ENCODE results near the gene EXT2.

Gene EXT2

DNA sequence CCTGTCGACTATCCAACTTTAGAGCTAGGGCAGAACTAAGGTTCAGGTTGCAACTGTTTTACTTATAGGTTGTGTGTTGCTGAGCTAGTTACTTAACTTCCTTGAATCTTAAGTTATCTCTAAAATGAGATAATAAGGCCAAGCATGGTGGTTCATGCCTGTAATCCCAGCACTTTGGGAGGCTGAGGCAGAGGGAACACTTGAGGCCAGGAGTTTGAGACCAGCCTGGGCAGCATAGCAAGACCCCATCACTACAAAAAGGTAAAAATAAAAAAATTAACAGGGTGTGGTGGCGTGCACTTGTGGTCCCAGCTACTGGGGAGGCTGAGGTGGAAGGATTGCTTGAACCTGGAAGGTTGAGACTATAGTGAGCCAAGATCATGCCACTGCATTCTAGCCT, 27.3 kb upstream of the EXT2 start:
- no peaks in the 10 kb centered on the region for H3K27me3 ChIP-seq (ENCODE audit: insufficient read depth, low read depth)
- no peaks in the 10 kb centered on the region for H3K36me3 ChIP-seq (ENCODE audit: insufficient read depth)
- no peaks in the 10 kb centered on the region for H3K4me1 ChIP-seq (ENCODE audit: low read depth, poor library complexity, severe bottlenecking)
- TF ChIP-seq, protein P1, sequence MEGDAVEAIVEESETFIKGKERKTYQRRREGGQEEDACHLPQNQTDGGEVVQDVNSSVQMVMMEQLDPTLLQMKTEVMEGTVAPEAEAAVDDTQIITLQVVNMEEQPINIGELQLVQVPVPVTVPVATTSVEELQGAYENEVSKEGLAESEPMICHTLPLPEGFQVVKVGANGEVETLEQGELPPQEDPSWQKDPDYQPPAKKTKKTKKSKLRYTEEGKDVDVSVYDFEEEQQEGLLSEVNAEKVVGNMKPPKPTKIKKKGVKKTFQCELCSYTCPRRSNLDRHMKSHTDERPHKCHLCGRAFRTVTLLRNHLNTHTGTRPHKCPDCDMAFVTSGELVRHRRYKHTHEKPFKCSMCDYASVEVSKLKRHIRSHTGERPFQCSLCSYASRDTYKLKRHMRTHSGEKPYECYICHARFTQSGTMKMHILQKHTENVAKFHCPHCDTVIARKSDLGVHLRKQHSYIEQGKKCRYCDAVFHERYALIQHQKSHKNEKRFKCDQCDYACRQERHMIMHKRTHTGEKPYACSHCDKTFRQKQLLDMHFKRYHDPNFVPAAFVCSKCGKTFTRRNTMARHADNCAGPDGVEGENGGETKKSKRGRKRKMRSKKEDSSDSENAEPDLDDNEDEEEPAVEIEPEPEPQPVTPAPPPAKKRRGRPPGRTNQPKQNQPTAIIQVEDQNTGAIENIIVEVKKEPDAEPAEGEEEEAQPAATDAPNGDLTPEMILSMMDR (conservative IDR thresholded peaks at IDR 0.05; ENCODE audit: low read depth, low read length): no peak
- H3K4me3 ChIP-seq (IDR thresholded peaks at IDR 0.05; ENCODE audit: insufficient read depth, low read depth, low read length): no peak overlapping the region
- no peaks in the 10 kb centered on the region for H3K79me2 ChIP-seq (ENCODE audit: insufficient read depth, low read depth)
- no peak overlapping the region for H3K27ac ChIP-seq
- no peaks in the 10 kb centered on the region for H4K20me1 ChIP-seq (ENCODE audit: insufficient read depth)
- H3K4me2 ChIP-seq: no peak overlapping the region
- no peak overlapping the region for H3K9ac ChIP-seq
- no peak overlapping the region for H2AFZ ChIP-seq (ENCODE audit: low read depth)

DNA sequence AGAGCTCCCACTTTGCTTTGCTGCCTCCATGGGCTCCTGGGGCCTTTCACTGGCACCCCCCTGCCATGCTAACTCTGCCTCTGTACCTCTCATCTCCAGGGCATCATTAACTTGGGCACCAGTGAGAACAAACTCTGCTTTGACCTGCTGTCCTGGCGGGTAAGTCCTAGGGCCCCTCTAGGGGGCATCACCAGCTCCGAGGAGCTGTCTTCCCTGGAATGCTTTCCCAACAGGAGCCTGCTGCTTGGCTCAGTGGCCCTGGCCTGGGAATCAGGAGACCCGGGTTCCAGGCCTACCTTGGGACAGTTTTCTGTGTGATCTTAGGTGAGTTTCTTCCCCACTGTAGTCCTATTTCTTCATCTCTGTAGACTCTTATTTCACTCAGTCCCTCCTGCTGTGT, 24.3 kb upstream of the EXT2 start:
- Histone ChIP-seq H2AFZ (ENCODE audit: low read depth) (no peak overlapping the region), H3K9ac (no peak overlapping the region), H3K36me3 (ENCODE audit: insufficient read depth) (no peaks in the 10 kb centered on the region), H3K4me3 (IDR thresholded peaks at IDR 0.05; ENCODE audit: insufficient read depth, low read depth, low read length) (no peak overlapping the region), H4K20me1 (ENCODE audit: insufficient read depth) (no peaks in the 10 kb centered on the region), H3K4me1 (ENCODE audit: low read depth, poor library complexity, severe bottlenecking) (no peaks in the 10 kb centered on the region), H3K4me2 (no peak overlapping the region), H3K79me2 (ENCODE audit: insufficient read depth, low read depth) (no peaks in the 10 kb centered on the region), H3K27ac (no peak overlapping the region), H3K27me3 (ENCODE audit: insufficient read depth, low read depth) (no peaks in the 10 kb centered on the region)
- TF ChIP-seq, protein P1 (conservative IDR thresholded peaks at IDR 0.05; ENCODE audit: low read depth, low read length): no peak

DNA sequence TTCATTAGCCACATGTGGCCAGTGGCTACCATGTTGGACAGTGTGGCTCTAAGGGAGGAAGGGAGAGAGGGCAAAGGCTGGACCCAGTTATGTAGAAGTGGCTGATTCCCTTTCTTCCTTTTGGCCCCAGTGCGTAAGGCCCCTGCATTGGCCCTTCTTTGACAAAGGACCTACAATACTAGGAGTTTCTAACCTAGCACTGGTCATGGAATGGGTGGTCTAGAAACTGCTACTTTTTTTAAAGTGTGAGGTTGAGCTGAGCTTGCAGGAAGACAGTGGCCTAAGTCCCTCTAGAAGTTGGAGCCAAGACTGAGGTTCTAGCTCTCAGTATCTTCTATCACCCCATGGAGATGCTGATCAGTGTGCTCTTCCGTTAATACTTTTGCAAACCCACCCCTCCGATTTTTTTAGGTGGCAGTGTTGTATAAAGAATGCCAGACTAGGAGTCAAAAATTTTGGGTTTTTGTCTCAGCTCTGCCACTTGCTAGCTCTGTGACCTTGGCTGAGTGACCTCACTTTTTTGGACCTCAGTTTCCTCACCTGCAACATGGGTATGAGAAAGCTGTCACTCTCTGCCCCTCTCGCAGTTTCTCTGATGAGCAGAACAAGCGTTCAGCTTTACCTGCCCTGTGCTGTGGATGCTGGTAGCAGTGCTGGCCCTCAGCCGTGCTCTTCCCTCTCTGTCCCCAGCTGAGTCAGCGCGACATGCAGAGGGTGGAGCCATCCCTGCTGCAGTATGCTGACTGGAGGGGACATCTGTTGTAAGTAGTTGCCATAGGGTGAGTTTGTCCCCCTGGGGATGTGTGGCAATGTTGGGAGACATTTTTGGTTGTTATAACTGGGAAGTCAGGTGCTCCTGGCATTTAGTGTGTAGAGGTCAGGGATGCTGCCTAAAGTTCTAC, 22.5 kb upstream of the EXT2 start:
- Histone ChIP-seq H3K4me2 (no peak overlapping the region), H3K9ac (no peak overlapping the region), H3K27ac (no peak overlapping the region), H3K4me1 (ENCODE audit: low read depth, poor library complexity, severe bottlenecking) (no peaks in the 10 kb centered on the region), H4K20me1 (ENCODE audit: insufficient read depth) (no peaks in the 10 kb centered on the region), H3K79me2 (ENCODE audit: insufficient read depth, low read depth) (no peaks in the 10 kb centered on the region), H3K36me3 (ENCODE audit: insufficient read depth) (no peaks in the 10 kb centered on the region), H3K4me3 (IDR thresholded peaks at IDR 0.05; ENCODE audit: insufficient read depth, low read depth, low read length) (no peak overlapping the region), H2AFZ (ENCODE audit: low read depth) (no peak overlapping the region), H3K27me3 (ENCODE audit: insufficient read depth, low read depth) (no peaks in the 10 kb centered on the region)
- TF ChIP-seq, protein P1 (conservative IDR thresholded peaks at IDR 0.05; ENCODE audit: low read depth, low read length): no peak

DNA sequence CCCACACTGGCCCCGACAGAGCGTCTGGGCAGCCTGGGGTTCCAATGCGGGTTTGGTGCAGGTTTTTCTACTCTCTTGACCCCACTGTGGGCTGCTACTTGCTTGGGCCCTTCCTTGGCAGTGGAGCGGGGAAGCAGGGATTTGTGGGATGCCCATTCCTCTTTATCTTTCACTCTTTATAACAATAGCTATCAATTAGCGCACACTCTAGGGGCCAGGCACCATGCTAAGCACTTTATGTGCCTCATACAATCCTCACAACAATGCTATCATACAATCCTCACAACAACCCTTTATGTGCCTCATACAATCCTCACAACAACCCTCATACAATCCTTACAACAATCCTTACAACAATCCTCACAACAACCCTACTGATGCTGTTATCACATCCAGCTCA, 16.7 kb upstream of the EXT2 start:
- H3K4me1 ChIP-seq (ENCODE audit: low read depth, poor library complexity, severe bottlenecking): no peaks in the 10 kb centered on the region
- H3K79me2 ChIP-seq (ENCODE audit: insufficient read depth, low read depth): no peaks in the 10 kb centered on the region
- H3K36me3 ChIP-seq (ENCODE audit: insufficient read depth): no peaks in the 10 kb centered on the region
- no peaks in the 10 kb centered on the region for H4K20me1 ChIP-seq (ENCODE audit: insufficient read depth)
- H3K9ac ChIP-seq: no peak overlapping the region
- H3K27me3 ChIP-seq (ENCODE audit: insufficient read depth, low read depth): no peaks in the 10 kb centered on the region
- no peak overlapping the region for H3K27ac ChIP-seq
- no peak overlapping the region for H2AFZ ChIP-seq (ENCODE audit: low read depth)
- TF ChIP-seq, protein P1 (conservative IDR thresholded peaks at IDR 0.05; ENCODE audit: low read depth, low read length): no peak
- no peak overlapping the region for H3K4me3 ChIP-seq (IDR thresholded peaks at IDR 0.05; ENCODE audit: insufficient read depth, low read depth, low read length)
- H3K4me2 ChIP-seq: no peak overlapping the region

All from KMS-11 (cell line).